H1 (cell line): ENCODE measurements around the gene KCTD20. TPM values are rescaled to one million over a fixed set of nuclear protein-coding genes. Genes with fewer than 3 reads are reported as not detected.

ENCODE experiments used
- ASH2L ChIP-seq: fragments of 200-600, 300-600 bp; sonication (generic); IDR thresholded peaks from one replicate; pipeline ENCODE4 v1.7.1; 2017; ENCODE audit warnings: low read length
- BCL11A ChIP-seq, 2 experiments: IDR thresholded peaks; one replicate each; pipeline ENCODE4 v1.6.1; 2011; ENCODE audit warnings: low read depth in 2 of 2, low read length in 2 of 2, mild to moderate bottlenecking in 2 of 2
- EGR1 ChIP-seq: IDR thresholded peaks from 2 replicates; pipeline ENCODE4 v1.6.1; 2011; ENCODE audit warnings: low read depth, low read length, borderline replicate concordance
- EZH2 ChIP-seq: fragments of 200-600 bp; sonication (generic); IDR thresholded peaks from 2 replicates; pipeline ENCODE4 v1.7.1; 2012; ENCODE audit warnings: low read depth, mild to moderate bottlenecking, moderate library complexity, low read length, inconsistent platforms; ENCODE audit not compliant: severe bottlenecking
- JUND ChIP-seq: IDR thresholded peaks from 2 replicates; pipeline ENCODE4 v1.6.1; 2011; ENCODE audit warnings: mild to moderate bottlenecking, improper control_type of control experiment, low read length
- SIRT6 ChIP-seq: IDR thresholded peaks from one replicate; pipeline ENCODE4 v1.7.1; 2012; ENCODE audit warnings: low read length, inconsistent platforms
- SUZ12 ChIP-seq: fragments of 200-600 bp; sonication (generic); IDR thresholded peaks from 2 replicates; pipeline ENCODE4 v1.6.1; 2012; ENCODE audit warnings: mild to moderate bottlenecking, inconsistent platforms, low read length, moderate library complexity, mixed read lengths
- TAF1 ChIP-seq: IDR thresholded peaks from 2 replicates; pipeline ENCODE4 v1.6.1; 2011; ENCODE audit warnings: mild to moderate bottlenecking, low read depth, low read length
- TCF12 ChIP-seq: IDR thresholded peaks from 2 replicates; pipeline ENCODE4 v1.6.1; 2011; ENCODE audit warnings: low read depth, mild to moderate bottlenecking, low read length
- ZNF274 ChIP-seq: IDR thresholded peaks from 2 replicates; pipeline ENCODE4 v1.7.0; 2012; ENCODE audit warnings: low read length, borderline replicate concordance; ENCODE audit errors: extremely low read depth
- polyA plus RNA-seq, 7 experiments: library from polyadenylated mRNA; depleted of rRNA in 3 of 7; stranded (reverse) in 5 of 7; unstranded in 2 of 7; fragments of >200 nt in 5 of 7; fragments of 200-250 nt in 2 of 7; gene quantifications; 1 replicate in 5 of 7; 2 replicates in 1 of 7; 4 replicates in 1 of 7; pipeline versions ENCODE4 v1.2.1 to v1.2.3, GENCODE V29; 2011 to 2013; ENCODE audit warnings: missing spikeins in 2 of 7, mixed read lengths in 2 of 7
- total RNA-seq: library from RNA; stranded (reverse); fragmentation: NEBNext Ultra II Directional; extraction: Animal tissue kit (Norgen Biotek cat#: 25700); gene quantifications from 2 replicates; pipeline ENCODE4 v1.2.1, GENCODE V29; 2021
- TF ChIP-seq, protein P1 (sequence below), 3 experiments: IDR thresholded peaks; 1 replicate in 2 of 3; 2 replicates in 1 of 3; pipeline versions ENCODE4 v1.5.1 to v1.6.1; 2011; ENCODE audit warnings: low read length in 3 of 3, mild to moderate bottlenecking in 3 of 3, inconsistent platforms in 2 of 3, low read depth in 1 of 3, moderate library complexity in 1 of 3; ENCODE audit not compliant: insufficient read depth in 1 of 3; ENCODE audit errors: control extremely low read depth in 1 of 3

KCTD20 gene
- total and polyA plus RNA-seq, 2 of the 8 experiments (the other 6 are each of a cell fraction or from before 2014, with no cell fraction given) = 10.1 to 26.2 TPM

- no peak for TF ChIP-seq ZNF274
- TF ChIP-seq TCF12 = 0 out of 2 replicates have a peak, but pooled peaks have one; percentile 28
- TF ChIP-seq, protein P1, sequence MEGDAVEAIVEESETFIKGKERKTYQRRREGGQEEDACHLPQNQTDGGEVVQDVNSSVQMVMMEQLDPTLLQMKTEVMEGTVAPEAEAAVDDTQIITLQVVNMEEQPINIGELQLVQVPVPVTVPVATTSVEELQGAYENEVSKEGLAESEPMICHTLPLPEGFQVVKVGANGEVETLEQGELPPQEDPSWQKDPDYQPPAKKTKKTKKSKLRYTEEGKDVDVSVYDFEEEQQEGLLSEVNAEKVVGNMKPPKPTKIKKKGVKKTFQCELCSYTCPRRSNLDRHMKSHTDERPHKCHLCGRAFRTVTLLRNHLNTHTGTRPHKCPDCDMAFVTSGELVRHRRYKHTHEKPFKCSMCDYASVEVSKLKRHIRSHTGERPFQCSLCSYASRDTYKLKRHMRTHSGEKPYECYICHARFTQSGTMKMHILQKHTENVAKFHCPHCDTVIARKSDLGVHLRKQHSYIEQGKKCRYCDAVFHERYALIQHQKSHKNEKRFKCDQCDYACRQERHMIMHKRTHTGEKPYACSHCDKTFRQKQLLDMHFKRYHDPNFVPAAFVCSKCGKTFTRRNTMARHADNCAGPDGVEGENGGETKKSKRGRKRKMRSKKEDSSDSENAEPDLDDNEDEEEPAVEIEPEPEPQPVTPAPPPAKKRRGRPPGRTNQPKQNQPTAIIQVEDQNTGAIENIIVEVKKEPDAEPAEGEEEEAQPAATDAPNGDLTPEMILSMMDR (IDR thresholded peaks at IDR 0.05; ENCODE audit: control extremely low read depth in 1 of 3, insufficient read depth in 1 of 3, low read depth in 1 of 3, low read length in 3 of 3) = peak; percentile 61 to 74 (median 71)
- peak; percentile 87 for TF ChIP-seq ASH2L
- 0 out of 2 replicates have a peak, but pooled peaks have one; percentile 33 for TF ChIP-seq JUND
- TF ChIP-seq TAF1 = peak; percentile 39; the same call in 1 of the 2 replicates
- TF ChIP-seq EGR1 = no peak
- TF ChIP-seq BCL11A (IDR thresholded peaks at IDR 0.05; ENCODE audit: low read depth in 2 of 2, low read length in 2 of 2) = no peak
- TF ChIP-seq SUZ12 = no peak
- no peak for TF ChIP-seq SIRT6
- no peak for TF ChIP-seq EZH2
Measured at GRCh38 chr6:36423101-36423824, 19.5 kb upstream of the KCTD20 start (continued).
